IPS-18c (cell line): ENCODE data around the gene DELE1.
"Not testable (repeated sequence)": the region's sequence is repeated elsewhere in the genome, so short reads cannot be mapped to it uniquely, and the experiment has no call there.

Source experiments
- H3K4me3 ChIP-seq: 2 replicates; pipeline ENCODE4 v1.7.0; 2013; ENCODE audit warnings: low read depth, mild to moderate bottlenecking, low read length, moderate library complexity; ENCODE audit not compliant: insufficient read depth
- H3K9me3 ChIP-seq: one replicate; pipeline ENCODE4 v1.6.1; 2013; ENCODE audit warnings: mild to moderate bottlenecking, low read length, moderate library complexity; ENCODE audit not compliant: control insufficient read depth, insufficient read depth

The DELE1 gene

DNA sequence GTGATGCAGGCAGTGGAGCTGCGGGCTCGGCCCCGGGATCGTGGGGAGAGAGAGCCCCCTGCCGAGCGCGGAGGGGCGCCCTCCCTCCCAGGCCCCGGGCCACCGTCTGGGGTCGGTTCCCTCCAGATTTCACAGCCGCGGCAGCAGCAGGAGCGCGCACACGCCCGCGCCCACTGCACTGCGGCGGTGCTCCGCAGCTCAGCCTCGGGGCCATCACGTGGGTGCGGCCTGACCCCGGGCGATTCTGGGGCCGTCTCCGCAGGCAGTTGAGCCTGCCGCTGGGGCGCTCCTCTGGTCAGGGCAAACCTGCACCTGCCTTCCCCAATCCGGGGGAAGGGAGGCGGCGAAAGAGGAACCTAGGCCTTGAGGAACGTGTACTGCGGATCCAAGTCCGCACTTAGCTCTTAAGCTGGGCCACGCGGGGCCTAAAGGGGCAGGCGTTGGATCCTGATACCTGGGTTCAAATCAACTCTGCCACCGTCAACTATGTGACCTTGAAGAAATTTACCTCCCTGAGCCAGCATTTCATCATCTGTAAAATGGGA, 9.4 kb upstream of the DELE1 start:
- peak overlapping the region; percentile 53 for H3K4me3 ChIP-seq
- no peaks in the 10 kb centered on the region for H3K9me3 ChIP-seq

DNA sequence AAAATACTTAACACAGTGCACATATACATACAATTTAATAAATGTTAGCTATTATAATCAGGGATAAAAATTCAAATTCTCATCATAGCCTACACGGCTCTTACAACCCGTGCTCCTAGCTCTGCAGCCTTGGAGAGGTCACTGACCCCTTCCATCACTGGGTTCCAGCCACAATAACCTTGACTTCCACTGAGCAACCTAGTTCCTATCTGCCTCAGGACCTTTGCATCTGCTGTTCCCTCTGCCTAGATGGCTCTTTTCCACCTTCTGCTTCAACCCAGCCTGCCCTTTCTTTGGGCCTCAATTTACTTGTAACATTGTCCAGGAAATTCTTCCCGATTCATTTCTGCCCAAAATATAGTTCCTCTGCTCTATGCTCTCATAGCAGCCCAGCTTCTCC, 8.9 kb upstream of the DELE1 start:
- H3K9me3 ChIP-seq: no peaks in the 10 kb centered on the region
- no peak overlapping the region for H3K4me3 ChIP-seq

DNA sequence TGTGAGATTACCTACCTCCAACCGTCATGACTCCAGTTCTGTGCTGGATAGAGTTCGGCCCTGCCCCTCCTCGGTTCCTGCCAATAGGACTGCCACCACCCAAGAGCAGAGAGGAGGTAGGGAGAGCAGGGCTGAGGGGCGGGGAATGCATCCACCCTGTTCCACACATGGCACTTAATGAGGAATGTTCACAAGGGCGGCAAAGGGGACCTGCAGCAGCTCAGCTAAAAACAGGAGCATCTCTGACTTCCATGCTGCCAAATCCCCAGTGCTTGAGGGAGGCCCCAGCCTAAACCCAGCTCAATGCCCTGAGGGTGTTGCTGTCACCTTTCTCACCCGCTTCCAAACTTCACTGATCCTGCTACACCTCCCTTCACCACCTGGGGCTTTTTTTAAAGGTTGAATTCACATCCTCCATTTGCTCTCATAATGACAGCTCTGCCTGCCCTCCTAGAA, 7.8 kb upstream of the DELE1 start:
- Histone ChIP-seq H3K9me3 (no peaks in the 10 kb centered on the region), H3K4me3 (no peak overlapping the region)

DNA sequence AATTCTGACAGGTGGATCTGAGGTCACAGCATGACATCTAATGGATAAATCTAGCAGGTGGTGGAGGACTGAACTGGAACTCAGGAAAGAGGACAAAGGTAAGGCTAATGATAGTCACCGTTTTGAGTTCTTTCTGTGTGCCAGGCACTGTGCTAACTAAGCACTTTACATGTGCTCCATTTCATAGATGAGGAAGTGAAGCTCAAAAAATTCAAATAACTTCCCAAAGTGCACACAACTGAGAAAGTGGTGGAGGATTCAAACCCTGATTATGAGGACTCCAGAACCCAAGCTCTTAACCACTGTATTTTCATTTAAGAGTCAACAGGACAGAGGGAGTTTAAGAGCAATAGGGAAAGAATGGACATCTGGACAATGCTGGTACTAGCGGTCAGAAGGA, 7.1 kb upstream of the DELE1 start:
- no peaks in the 10 kb centered on the region for H3K9me3 ChIP-seq
- H3K4me3 ChIP-seq: no peak overlapping the region

DNA sequence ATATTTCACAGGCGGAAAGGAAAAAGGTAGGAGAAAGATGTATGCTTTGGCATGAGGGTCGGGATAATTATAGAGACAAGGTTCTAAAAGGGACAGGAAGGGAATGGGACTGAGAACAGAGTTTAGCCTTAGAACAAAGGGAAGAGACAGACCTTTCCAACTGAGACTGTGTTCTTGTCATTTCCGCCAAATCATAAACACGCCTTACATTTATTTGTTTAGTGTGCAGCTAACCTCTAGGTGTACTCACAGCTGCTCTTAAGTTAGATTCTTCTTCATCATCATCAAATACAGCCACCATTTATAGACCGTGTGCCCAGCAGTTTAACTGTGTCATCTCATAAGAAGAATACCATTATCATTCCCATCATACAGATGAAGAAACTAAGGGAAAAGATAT, 5.9 kb upstream of the DELE1 start:
- Histone ChIP-seq H3K9me3 (no peaks in the 10 kb centered on the region), H3K4me3 (no peak overlapping the region)

DNA sequence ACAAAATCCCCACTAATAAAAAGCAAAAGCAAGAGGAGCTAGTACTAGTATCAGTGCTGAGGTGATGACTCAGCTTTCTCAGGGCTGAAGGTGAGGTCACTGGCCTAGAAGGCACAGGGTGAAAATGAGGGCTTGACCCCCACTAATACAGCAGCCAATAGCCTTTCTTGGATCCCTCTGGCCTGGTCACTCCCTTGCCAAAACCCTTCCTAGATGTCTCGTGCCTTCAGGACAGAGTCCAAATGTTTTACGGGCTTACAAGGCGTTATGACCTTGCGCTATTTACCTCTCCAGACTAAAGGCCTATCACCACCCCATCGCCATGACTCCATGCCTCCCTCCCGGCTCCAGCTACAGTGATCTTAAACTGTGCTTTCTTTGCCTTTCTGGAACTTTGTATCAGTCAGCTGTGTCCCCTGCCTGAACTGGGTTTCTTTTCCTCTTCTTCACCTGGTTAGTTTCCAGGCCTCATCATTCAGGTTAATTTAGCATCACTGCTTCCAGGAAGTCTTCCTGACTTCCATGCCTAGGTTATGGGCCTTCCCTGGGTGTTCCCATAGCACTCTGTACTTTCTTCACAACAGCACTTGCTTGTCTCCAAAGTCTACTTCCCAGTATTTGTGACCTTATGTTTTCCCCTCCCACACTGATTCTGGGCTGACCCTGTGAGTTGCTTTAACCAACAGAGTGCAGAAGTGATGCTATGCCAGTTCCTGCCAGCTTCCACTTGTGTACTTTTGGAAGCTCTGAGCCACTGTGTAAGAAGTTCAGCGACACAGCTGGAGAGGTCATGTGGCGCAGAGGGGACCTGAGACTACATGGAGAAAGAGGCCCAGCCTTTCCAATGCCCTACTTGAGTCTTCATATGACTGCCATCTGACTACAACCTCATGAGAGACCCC, 4.2 kb upstream of the DELE1 start:
- H3K4me3 ChIP-seq: no peak overlapping the region

DNA sequence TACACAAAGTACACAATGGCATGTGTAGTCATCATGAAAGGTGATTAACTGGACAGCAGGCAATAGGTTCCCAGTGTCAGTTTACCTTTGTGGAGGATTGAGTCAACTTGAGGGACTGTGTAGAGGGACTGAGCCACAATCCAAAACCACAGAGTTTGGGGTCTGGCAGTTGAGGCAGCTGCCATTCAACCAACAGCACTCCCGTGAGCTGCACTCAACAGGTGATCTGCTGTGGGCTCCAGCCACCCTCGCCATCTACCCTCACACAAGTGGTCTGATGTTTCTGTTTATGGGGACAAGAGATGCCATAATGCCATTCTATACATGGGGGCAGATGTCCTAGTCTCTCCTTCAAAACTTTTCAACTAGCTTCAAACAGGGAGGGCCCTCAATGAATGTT, 2.9 kb upstream of the DELE1 start:
- Histone ChIP-seq H3K4me3 (no peak overlapping the region), H3K9me3 (no peaks in the 10 kb centered on the region)

More for the DNA sequence above, 4.2 kb upstream of the DELE1 start:
- H3K9me3 ChIP-seq: no peaks in the 10 kb centered on the region

DNA sequence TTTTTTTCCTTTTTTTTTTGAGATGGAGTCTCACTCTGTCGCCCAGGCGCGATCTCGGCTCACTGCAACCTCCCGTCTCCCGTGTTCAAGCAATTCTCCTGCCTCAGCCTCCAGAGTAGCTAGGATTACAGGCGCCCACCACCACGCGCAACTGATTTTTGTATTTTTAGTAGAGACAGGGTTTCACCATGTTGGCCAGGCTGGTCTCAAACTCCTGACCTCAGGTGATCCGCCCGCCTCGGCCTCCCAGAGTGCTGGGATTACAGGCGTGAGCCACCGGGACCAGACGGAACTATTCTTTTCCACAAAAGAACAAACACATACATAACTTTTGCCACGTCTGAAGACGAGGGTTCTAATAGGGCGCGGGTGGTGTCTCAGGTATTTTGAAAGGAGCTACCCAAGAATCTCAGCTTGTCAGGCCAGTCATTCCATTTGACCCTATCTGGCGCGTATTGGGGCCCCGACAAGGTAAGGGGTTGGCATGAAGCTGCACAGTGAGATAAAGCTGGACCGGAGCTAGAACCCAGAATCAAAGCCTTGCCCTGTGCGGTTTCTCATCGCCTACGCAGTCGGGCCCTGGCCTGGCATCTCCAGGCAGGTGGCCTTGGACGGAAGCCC, 734 bp upstream of the DELE1 start:
- H3K4me3 ChIP-seq: peak overlapping the region; percentile 91
- not testable (repeated sequence) for H3K9me3 ChIP-seq

DNA sequence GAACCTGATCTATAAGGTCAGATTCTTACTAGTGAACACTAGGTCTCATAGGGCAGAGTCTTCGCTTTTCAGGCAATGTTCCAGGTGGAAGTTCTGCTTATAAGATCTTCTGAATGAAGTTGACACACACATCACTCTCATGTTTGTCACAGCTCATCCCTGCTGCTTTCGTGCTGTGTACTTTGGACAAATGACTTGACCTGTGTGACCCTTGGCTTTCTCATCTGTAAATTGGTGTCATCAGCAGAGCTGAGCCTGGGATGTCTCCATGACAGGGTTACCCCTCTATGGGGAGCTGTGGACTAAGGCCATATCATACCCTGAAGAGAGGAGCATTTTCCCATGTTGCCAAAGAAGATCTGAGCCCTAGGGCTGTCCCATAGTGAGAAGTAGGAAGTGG, 2.8 kb downstream of the DELE1 start:
- Histone ChIP-seq H3K4me3 (no peak overlapping the region), H3K9me3 (no peaks in the 10 kb centered on the region)

DNA sequence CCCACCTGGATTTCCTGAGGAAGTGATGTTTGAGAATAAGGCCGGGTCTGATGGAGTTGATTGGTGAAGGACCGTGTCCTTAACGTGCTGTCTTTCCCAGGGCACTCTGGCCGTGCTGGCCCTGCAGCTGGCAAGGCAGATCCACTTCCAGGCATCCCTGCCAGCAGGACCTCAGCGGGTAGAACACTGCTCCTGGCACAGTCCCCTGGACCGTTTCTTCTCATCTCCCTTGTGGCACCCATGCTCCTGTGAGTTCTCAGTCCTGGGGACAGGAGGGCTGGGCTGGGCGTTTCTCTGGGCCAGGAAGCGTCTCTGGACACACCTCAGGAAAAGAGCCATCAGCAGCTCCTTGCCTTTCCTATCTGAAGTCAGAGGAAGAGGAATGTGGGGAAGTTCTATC, 4.4 kb downstream of the DELE1 start:
- H3K9me3 ChIP-seq: no peaks in the 10 kb centered on the region
- H3K4me3 ChIP-seq: no peak overlapping the region

DNA sequence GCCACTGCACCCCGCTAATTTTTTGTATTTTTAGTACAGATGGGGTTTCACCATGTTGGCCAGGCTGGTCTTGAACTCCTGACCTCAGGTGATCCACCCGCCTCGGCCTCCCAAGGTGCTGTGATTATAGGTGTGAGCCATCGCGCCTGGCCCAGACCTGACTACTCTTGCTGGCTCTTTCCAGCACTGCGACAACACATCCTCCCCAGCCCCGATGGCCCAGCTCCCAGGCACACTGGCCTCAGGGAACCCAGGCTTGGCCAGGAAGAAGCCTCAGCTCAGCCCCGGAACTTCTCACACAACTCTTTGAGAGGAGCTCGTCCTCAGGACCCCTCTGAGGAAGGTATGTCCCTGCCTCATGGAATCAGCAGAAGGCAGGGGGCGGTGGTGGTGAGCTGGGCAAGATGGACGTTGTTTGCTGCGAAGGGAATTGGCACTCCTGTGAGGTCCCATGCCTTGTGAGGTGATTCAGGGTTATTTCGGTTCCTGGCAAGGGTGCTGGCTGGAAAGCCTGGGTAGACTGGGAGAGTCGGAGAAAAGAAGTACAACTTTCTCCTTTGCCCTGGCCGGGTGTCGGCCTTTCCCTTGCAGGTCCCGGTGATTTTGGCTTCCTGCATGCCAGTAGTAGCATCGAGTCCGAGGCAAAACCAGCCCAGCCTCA, 5.9 kb downstream of the DELE1 start:
- Histone ChIP-seq H3K9me3 (no peaks in the 10 kb centered on the region), H3K4me3 (no peak overlapping the region)

DNA sequence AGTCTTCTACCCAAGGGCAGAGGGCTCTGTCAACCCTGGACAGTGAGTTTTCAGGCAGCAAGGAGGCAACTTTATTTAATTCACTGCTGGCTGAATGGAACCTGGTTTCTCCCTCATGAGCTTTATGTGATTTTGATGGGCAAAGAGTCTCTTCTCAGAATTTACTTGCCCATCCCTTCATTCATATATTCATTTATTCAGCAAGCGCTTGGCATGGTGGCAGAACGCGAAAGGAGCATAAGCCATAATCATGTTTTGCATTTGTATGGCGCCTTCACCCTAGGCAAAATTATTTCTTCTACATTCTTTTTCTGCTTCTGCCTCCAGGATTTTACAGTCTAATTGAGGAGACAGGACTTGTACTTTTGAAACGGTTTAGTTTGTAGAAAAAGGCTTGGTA, 8.0 kb downstream of the DELE1 start:
- Histone ChIP-seq H3K9me3 (no peaks in the 10 kb centered on the region), H3K4me3 (no peak overlapping the region)

DNA sequence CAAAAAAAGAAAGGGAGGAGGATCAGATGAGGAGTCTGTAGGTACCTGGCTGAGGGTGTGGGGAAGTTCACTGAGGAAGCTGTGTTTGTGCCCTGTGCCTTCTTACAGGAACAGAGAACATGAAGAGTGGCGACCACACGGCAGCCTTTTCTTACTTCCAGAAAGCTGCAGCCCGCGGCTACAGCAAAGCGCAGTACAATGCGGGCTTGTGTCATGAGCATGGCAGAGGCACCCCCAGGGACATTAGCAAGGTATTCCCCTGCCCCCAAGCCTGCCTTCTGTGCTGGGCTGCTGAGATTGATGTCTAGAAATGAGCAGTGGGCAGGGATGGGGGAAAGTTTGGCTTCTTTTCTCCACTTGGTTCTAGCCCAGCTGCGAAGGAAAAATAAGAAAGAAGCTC, 9.5 kb downstream of the DELE1 start:
- H3K9me3 ChIP-seq: no peaks in the 10 kb centered on the region
- no peak overlapping the region for H3K4me3 ChIP-seq

DNA sequence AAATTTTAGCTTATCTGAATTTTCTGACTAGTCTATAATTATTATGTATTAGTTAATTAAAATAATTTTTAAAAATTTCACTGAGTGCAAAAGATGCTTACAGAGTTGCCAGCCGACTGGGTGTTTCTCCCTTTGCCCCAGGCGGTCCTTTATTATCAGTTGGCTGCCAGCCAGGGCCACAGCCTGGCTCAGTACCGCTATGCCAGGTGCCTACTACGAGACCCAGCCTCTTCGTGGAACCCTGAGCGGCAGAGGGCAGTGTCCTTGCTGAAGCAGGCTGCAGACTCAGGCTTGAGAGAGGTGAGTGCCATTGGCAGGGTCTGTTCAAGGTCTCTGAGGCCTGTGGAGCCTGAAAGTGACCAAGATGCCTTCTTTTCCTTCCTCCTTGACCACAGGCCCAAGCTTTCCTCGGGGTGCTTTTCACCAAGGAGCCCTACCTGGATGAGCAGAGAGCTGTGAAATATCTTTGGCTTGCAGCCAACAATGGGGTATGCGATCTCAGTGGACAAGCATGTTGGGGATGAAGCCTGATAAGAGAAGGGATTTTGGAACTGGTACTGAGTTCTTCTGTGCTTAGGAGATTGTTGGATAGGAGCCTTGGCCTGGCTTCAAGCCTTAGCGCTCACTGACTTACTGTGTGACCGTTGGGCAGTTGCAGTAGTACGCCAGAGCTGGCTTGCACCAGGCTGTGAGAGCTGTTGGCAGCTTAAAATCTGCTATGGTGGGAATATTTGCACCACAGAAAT, 10.6 kb downstream of the DELE1 start:
- Histone ChIP-seq H3K4me3 (no peak overlapping the region), H3K9me3 (no peaks in the 10 kb centered on the region)

DNA sequence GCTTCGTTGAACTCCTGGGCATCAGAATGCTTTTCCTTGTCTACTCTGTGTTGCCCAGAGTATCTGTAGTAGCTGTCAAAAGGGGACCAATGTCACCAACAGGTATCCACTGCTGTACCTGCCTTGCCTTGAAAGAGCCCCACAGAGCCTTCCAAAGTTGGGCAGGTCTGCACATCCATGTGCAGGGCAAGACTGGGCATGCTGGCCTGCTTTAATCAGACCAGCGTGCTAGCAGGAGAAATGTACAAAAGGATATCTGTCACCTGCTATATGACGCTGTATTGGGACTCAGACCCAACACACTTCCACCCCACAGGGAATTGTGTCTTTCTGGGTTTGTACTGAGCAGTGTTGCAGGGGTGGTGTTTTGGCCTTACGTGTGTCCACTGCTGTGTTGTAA, 11.9 kb downstream of the DELE1 start:
- H3K4me3 ChIP-seq: no peak overlapping the region
- no peaks in the 10 kb centered on the region for H3K9me3 ChIP-seq

DNA sequence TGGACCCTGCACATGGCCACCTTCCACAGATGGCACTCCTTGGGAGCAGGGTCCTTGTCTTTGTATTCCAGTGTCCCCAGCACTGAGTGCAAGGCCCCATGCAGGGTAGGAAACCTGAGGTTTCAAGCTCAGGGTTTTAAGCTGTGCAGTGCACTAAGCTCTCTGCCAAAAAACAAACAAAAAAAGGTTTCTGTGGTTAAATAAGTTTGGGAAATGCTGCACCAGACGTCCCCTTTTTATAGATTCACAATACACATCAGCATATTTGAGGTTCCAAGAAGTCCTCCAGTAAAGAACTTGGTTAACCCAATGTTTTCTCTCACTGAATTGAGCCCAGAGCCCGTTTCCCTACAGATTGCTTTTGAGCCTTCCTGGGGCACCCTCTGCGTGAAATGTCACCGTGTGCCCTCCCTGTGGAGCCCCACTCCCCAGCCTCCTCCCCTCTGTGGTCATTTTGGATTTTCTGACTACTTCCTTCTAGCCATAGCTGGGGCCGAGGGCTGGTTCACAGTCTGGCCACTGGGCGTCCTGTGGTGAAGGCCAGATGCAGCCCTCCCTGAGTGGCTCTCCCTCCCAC, 17.1 kb downstream of the DELE1 start:
- no peaks in the 10 kb centered on the region for H3K9me3 ChIP-seq
- no peak overlapping the region for H3K4me3 ChIP-seq

DNA sequence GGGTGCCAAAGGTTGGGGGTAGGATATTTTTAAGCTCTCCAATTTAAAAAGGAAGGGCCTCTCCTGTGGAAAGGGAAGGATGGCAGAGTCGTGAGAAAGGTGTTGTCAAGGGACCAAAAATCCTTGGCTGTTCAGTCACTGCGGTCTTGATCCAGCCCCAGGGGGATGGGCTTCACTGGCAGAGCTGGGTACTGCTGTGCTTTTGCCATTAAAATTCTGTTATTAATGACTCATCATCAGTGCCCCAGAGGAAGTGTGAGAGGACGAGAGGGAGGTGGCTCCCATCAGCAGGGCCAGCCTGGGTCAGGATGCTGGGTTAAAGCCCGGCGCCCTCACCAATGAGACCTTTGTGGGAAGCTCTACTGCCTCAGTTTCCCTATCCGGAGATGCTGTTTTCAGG, 17.6 kb downstream of the DELE1 start:
- H3K9me3 ChIP-seq: no peaks in the 10 kb centered on the region
- H3K4me3 ChIP-seq: no peak overlapping the region
